DND-41 (cell line): ENCODE data around the gene ZNF281.

ENCODE experiments used
- ATAC-seq: fragments of 200-7000 bp; cut with Tn5 transposase; 3 replicates; pipeline ENCODE4 v1.9.1; 2021; ENCODE audit warnings: low read depth; ENCODE audit not compliant: insufficient read depth
- DNase-seq: peaks from one replicate; pipeline ENCODE4 v3.0.0-alpha.2; 2020
- H2AFZ ChIP-seq: 2 replicates; pipeline ENCODE4 v1.6.0; 2012; ENCODE audit warnings: low read depth, low read length
- H3K27ac ChIP-seq: 2 replicates; pipeline ENCODE4 v1.5.1; 2012; ENCODE audit warnings: low read length, inconsistent platforms
- H3K27me3 ChIP-seq: fragments of 200-600 bp; sonication (generic); 2 replicates; pipeline ENCODE4 v1.6.0; 2012; ENCODE audit warnings: low read length, mild to moderate bottlenecking, inconsistent platforms; ENCODE audit not compliant: insufficient read depth, poor library complexity
- H3K36me3 ChIP-seq: 2 replicates; pipeline ENCODE4 v1.5.1; 2012; ENCODE audit warnings: low read length, inconsistent platforms; ENCODE audit not compliant: insufficient read depth
- H3K4me1 ChIP-seq: 2 replicates; pipeline ENCODE4 v1.5.1; 2012; ENCODE audit warnings: mild to moderate bottlenecking, low read length; ENCODE audit not compliant: insufficient read depth
- H3K4me2 ChIP-seq: 2 replicates; pipeline ENCODE4 v1.6.0; 2012; ENCODE audit warnings: mild to moderate bottlenecking, moderate library complexity, low read length, inconsistent platforms; ENCODE audit not compliant: insufficient read depth
- H3K4me3 ChIP-seq, 2 experiments: fragments of 200-600 bp in 1 of 2; shearing (Covaris generic) in 1 of 2; 2 replicates each; pipeline ENCODE4 v1.5.1; 2012 to 2016; ENCODE audit warnings: inconsistent platforms in 2 of 2, low read length in 2 of 2, mild to moderate bottlenecking in 2 of 2, low read depth in 1 of 2, moderate library complexity in 1 of 2
- H3K79me2 ChIP-seq: 2 replicates; pipeline ENCODE4 v1.6.0; 2012; ENCODE audit warnings: low read length, inconsistent platforms; ENCODE audit not compliant: insufficient read depth
- H3K9ac ChIP-seq: 2 replicates; pipeline ENCODE4 v1.6.0; 2012; ENCODE audit warnings: low read depth, mild to moderate bottlenecking, inconsistent platforms, low read length, moderate library complexity
- H3K9me3 ChIP-seq: 2 replicates; pipeline ENCODE4 v1.5.1; 2012; ENCODE audit warnings: low read length, moderate library complexity, mild to moderate bottlenecking, inconsistent platforms; ENCODE audit not compliant: insufficient read depth, severe bottlenecking
- H4K20me1 ChIP-seq: 2 replicates; pipeline ENCODE4 v1.6.0; 2012; ENCODE audit warnings: low read length; ENCODE audit not compliant: insufficient read depth
- EZH2 ChIP-seq: IDR thresholded peaks from 3 replicates; pipeline ENCODE4 v1.6.1; 2012; ENCODE audit warnings: borderline replicate concordance, low read depth, mild to moderate bottlenecking, moderate library complexity, low read length, inconsistent platforms; ENCODE audit not compliant: severe bottlenecking
- TF ChIP-seq, protein P1 (sequence below): IDR thresholded peaks from 2 replicates; pipeline ENCODE4 v1.5.1; 2012; ENCODE audit warnings: borderline replicate concordance, low read length, moderate library complexity, mild to moderate bottlenecking; ENCODE audit not compliant: poor library complexity, severe bottlenecking; ENCODE audit errors: extremely low read depth

Gene ZNF281

GRCh38 chr1:200448034-200448762 lies 38.4 kb upstream of the ZNF281 start:
- Histone ChIP-seq H2AFZ (no peak overlapping the region), H3K4me2 (no peak overlapping the region), H3K4me1 (no peaks in the 10 kb centered on the region), H3K27ac (no peak overlapping the region), H3K27me3 (peaks cover 5% of the 10 kb centered on the region), H3K79me2 (no peaks in the 10 kb centered on the region), H3K4me3 (no peak overlapping the region), H3K9me3 (no peaks in the 10 kb centered on the region), H3K9ac (no peak overlapping the region), H3K36me3 (no peaks in the 10 kb centered on the region), H4K20me1 (no peaks in the 10 kb centered on the region)
- TF ChIP-seq EZH2, result no peak
- TF ChIP-seq, protein P1, sequence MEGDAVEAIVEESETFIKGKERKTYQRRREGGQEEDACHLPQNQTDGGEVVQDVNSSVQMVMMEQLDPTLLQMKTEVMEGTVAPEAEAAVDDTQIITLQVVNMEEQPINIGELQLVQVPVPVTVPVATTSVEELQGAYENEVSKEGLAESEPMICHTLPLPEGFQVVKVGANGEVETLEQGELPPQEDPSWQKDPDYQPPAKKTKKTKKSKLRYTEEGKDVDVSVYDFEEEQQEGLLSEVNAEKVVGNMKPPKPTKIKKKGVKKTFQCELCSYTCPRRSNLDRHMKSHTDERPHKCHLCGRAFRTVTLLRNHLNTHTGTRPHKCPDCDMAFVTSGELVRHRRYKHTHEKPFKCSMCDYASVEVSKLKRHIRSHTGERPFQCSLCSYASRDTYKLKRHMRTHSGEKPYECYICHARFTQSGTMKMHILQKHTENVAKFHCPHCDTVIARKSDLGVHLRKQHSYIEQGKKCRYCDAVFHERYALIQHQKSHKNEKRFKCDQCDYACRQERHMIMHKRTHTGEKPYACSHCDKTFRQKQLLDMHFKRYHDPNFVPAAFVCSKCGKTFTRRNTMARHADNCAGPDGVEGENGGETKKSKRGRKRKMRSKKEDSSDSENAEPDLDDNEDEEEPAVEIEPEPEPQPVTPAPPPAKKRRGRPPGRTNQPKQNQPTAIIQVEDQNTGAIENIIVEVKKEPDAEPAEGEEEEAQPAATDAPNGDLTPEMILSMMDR, result no peak
- no peak for DNase-seq
- ATAC-seq, result no peak

GRCh38 chr1:200445213-200445612 lies 35.4 kb upstream of the ZNF281 start:
- TF ChIP-seq EZH2, result no peak
- TF ChIP-seq, protein P1, result no peak
- H4K20me1 ChIP-seq, result no peaks in the 10 kb centered on the region
- DNase-seq (no peak), ATAC-seq (no peak)
- H3K79me2 ChIP-seq, result no peaks in the 10 kb centered on the region
- no peaks in the 10 kb centered on the region for H3K27me3 ChIP-seq
- H3K4me1 ChIP-seq, result no peaks in the 10 kb centered on the region
- no peak overlapping the region for H2AFZ ChIP-seq
- no peak overlapping the region for H3K4me3 ChIP-seq
- no peak overlapping the region for H3K4me2 ChIP-seq
- no peak overlapping the region for H3K27ac ChIP-seq
- H3K9ac ChIP-seq, result no peak overlapping the region
- no peaks in the 10 kb centered on the region for H3K9me3 ChIP-seq
- no peaks in the 10 kb centered on the region for H3K36me3 ChIP-seq

- Histone ChIP-seq H2AFZ (no peak overlapping the region), H4K20me1 (no peaks in the 10 kb centered on the region), H3K9me3 (no peaks in the 10 kb centered on the region), H3K4me1 (no peaks in the 10 kb centered on the region), H3K4me2 (no peak overlapping the region), H3K9ac (no peak overlapping the region), H3K36me3 (no peaks in the 10 kb centered on the region), H3K27me3 (no peaks in the 10 kb centered on the region), H3K79me2 (no peaks in the 10 kb centered on the region), H3K27ac (no peak overlapping the region), H3K4me3 (no peak overlapping the region)
- ATAC-seq, result no peak
- DNase-seq, result no peak
- TF ChIP-seq, protein P1, result no peak
- no peak for TF ChIP-seq EZH2
Measured at GRCh38 chr1:200444478-200444877, 34.6 kb upstream of the ZNF281 start.

DNA sequence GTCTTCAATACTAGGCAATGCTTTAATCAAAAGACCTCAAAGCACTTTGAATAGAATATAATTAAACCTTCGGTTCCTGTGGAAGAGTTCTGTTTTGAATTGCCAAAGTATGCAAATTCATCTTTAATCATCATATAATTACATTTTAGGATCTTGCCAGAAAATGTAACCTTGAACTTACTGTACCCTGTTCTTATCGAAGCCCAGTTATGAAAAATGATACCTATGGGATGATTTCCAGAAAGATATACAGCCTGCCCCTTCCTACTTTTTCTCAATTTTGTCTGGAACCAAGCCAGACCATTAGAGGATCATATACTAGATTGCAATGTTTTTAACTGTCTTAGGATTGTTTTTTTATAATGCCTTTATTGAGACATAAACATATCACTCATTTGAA lies 34.0 kb upstream of the ZNF281 start:
- no peaks in the 10 kb centered on the region for H3K79me2 ChIP-seq
- no peak for ATAC-seq

More for the DNA sequence above, 34.0 kb upstream of the ZNF281 start:
- Histone ChIP-seq H3K9me3 (no peaks in the 10 kb centered on the region), H3K4me2 (no peak overlapping the region), H3K9ac (no peak overlapping the region), H3K27me3 (no peaks in the 10 kb centered on the region), H2AFZ (no peak overlapping the region), H4K20me1 (no peaks in the 10 kb centered on the region), H3K4me1 (no peaks in the 10 kb centered on the region), H3K27ac (no peak overlapping the region), H3K4me3 (no peak overlapping the region), H3K36me3 (no peaks in the 10 kb centered on the region)
- TF ChIP-seq, protein P1, result no peak
- TF ChIP-seq EZH2, result no peak
- no peak for DNase-seq
